Smooth muscle cell of trachea (primary cell): ENCODE data around the gene GLG1. TPM values are rescaled to one million over a fixed set of nuclear protein-coding genes. Genes with fewer than 3 reads are reported as not detected.

ENCODE experiments used
- total RNA-seq: library from RNA; depleted of rRNA; stranded (reverse); fragments of >200 nt; gene quantifications from 2 replicates; pipeline ENCODE4 v1.2.1, GENCODE V29; 2014

GLG1 gene
- total RNA-seq: 159 and 195 TPM in 2 replicates

DNA sequence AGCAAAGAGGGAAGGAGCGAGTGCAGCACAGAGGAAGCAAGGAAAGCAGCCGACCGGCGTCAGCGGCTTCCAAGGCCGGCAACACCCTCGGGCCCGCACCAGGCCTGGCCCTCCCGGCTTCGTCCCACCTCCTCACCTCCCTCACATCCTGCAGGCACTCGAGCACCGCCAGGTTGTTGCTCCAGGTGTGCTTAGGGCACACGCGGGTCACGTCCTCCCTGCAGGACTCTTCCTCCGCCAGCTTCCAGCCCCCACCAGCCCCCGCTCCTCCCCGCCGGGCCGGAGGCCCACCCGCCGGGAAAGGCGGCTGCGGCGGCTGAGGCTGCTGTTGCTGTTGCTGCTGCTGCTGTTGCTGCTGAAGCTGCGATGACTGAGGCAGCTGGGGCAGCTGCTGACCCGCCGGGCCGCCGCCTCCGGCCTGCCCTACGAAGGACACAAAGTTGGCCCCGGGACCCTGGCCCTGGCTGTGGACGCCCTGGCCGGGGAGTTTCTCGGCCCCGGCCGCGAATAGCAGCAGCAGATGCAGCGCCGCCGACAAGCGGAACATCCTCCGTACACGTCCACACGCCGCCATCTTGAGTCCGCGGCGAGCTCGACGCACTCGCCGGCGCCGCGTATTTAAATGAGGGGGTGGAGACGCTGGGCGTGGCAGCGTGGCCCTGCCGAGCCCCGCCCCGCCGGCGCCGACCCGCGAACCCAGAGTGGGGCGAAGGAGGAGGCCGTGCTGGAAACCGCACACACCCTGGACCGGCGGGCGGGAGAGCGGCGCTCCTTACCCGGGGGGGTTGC lies at the start of gene GLG1:
Gene GLG1, minus strand, starts transcription at position 594 of the 789 bp plus-strand sequence. Its CDS starts 20 bp downstream, at position 574.

DNA sequence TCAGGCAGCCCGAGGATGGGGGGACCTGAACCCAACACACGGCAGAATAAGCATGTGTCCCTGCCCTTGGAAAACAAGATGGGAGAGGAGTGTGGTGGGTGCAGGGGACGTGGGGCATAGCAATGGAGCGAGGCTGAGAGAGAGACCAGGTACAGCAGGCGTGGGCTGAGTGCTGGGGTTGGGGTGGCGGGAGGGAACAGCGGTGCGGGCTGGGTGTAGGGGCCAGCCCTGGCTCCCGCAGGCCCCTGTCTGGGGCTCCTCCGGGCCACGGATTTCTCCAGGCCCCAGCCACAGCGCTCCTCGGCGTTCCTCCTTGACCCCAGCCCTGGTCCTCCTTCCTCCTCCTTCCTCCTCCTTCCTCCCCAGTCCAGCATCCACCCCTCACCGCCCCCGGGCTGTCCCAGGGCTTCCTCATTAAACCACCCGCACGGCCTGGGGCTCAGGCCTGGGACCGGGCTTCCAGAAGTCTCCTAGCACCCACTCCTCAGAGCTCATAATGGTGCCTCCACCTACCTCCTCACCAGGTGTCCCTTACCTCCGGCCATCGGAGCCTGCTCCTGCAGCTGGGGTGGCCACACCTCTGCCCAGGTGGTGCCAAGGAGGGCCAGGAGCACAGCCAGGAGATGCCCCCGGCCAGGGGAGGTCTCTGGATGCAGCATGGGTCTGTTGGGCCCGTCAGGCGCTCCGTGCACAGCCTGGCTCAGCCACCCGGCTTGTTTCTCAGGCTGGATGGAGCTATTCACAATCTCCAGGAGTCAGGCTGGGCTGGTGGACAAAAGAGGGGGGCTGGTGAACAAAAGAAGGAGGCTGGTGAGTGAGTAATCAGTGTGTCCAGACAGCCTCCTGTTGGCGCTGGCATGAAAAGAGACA lies 186.1 kb downstream of the GLG1 start, which contains the start of gene CLEC18B:
Gene CLEC18B, minus strand, starts transcription at position 867 of the 870 bp plus-strand sequence. Its CDS starts 208 bp downstream, at position 659.

Other genes starting within 250 kb of the GLG1 start
- 0.50 TPM in 1 of 2 replicates, not detected in the other for gene NPIPB15, start 230.8 kb downstream of the GLG1 start, total RNA-seq
- 0.29 and 1.3 TPM in 2 replicates for gene CLEC18B, start 185.6 kb downstream of the GLG1 start, total RNA-seq
- gene RFWD3, start 59.8 kb upstream of the GLG1 start, total RNA-seq: 10.8 and 25.2 TPM in 2 replicates
- gene MLKL, start 93.7 kb upstream of the GLG1 start, total RNA-seq: 6.9 and 7.6 TPM in 2 replicates
- gene FA2H, start 167.7 kb upstream of the GLG1 start, total RNA-seq: not detected in 2 replicates